Transverse colon (tissue), 4 donors: ENCODE results near the gene PPP3R2. TPM values are rescaled to one million over a fixed set of nuclear protein-coding genes. Genes with fewer than 3 reads are reported as not detected.

Experiments used
- DNase-seq: peaks from one replicate; pipeline ENCODE4 v3.0.0-alpha.2; 2019
- H3K27ac ChIP-seq, 4 donors: fragments of 200-600 bp; sonication (generic); 2 replicates each; pipeline ENCODE4 v1.5.1; 2016 to 2018; ENCODE audit warnings: inconsistent platforms in 4 of 4
- H3K27me3 ChIP-seq: fragments of 200-600 bp; sonication (generic); 2 replicates; pipeline ENCODE4 v1.5.1; 2017; ENCODE audit warnings: inconsistent platforms
- H3K36me3 ChIP-seq, 4 donors: fragments of 200-600 bp; sonication (generic); 2 replicates each; pipeline ENCODE4 v1.5.1; 2017 to 2019; ENCODE audit warnings: inconsistent platforms in 4 of 4
- H3K4me1 ChIP-seq, 4 donors: fragments of 200-600 bp; sonication (generic); 2 replicates each; pipeline ENCODE4 v1.5.1; 2017 to 2020; ENCODE audit warnings: inconsistent platforms in 4 of 4
- H3K4me3 ChIP-seq, 4 donors: fragments of 200-600 bp; sonication (generic); 1 replicate in 1 of 4; 2 replicates in 3 of 4; pipeline versions ENCODE4 v1.5.1 to v1.6.1; 2017 to 2019; ENCODE audit warnings: inconsistent platforms in 4 of 4
- H3K9me3 ChIP-seq, 2 donors: fragments of 200-600 bp; sonication (generic); 2 replicates each; pipeline ENCODE4 v1.5.1; 2017 to 2019; ENCODE audit warnings: inconsistent platforms in 2 of 2
- CTCF ChIP-seq, 5 experiments: fragments of 200-600 bp in 3 of 5; fragments of 450-650 bp in 2 of 5; sonication (generic) in 3 of 5; IDR thresholded peaks; 1 replicate in 2 of 5; 2 replicates in 3 of 5; pipeline ENCODE4 v1.5.1; 2016 to 2017; ENCODE audit warnings: antibody characterized with exemption in 5 of 5, inconsistent platforms in 3 of 5, mild to moderate bottlenecking in 2 of 5, moderate library complexity in 1 of 5
- EP300 ChIP-seq: sonication (generic); formaldehyde crosslinking; IDR thresholded peaks from one replicate; pipeline ENCODE4 v1.6.1; 2017; ENCODE audit warnings: antibody characterized with exemption, low read depth
- POLR2A ChIP-seq: fragments of 450-650 bp; IDR thresholded peaks from one replicate; pipeline ENCODE4 v1.6.1; 2016; ENCODE audit warnings: antibody characterized with exemption, mild to moderate bottlenecking, moderate library complexity
- POLR2AphosphoS5 ChIP-seq, 3 donors: sonication (generic); formaldehyde crosslinking; IDR thresholded peaks; one replicate each; pipeline ENCODE4 v1.6.1; 2016; ENCODE audit warnings: antibody characterized with exemption in 3 of 3
- WGBS, 2 donors: methylation state at CpG; one replicate each; pipeline ENCODE4 v1.1.5; 2018; ENCODE audit warnings: low coverage in 1 of 2; 5-methylcytosine and 5-hydroxymethylcytosine counted together
- in situ Hi-C, 4 donors: fragments of 200-750 bp; cut with MboI; loops; one replicate each; pipeline versions ENCODE4 v1.15.0 to v1.15.1; 2017; ENCODE audit warnings: low sequenced_read_pairs in 3 of 4, low pct_ligation_motif_present in 1 of 4, low pct_unique_long_range_greater_than_20kb in 1 of 4
- intact Hi-C: fragments of 100-400 bp; cut with DNase I; formaldehyde crosslinking; loops from one replicate; pipeline ENCODE4 v1.15.1; 2023; ENCODE audit warnings: low total_unique reads
- total RNA-seq, 4 donors: library from RNA; depleted of rRNA; stranded (reverse); fragments of >200 nt; gene quantifications; one replicate each; pipeline ENCODE4 v1.1.0, GENCODE V29; 2016

Gene PPP3R2
- total RNA-seq: not detected

GRCh38 chr9:101594796-101595195 lies at the start of gene PPP3R2:
Gene PPP3R2 (minus strand): TSS chr9:101594969. CDS start chr9:101594921, 48 bp downstream.
- H3K9me3 ChIP-seq: no peaks in the 10 kb centered on the region
- H3K36me3 ChIP-seq: no peaks in the 10 kb centered on the region
- no peaks in the 10 kb centered on the region for H3K27me3 ChIP-seq
- no peak within 1 kb of the TSS for H3K4me3 ChIP-seq
- no peaks in the 10 kb centered on the region for H3K4me1 ChIP-seq
- in situ Hi-C loops: no loop called here
- TF ChIP-seq EP300 (no peak), POLR2A (no peak), CTCF (IDR thresholded peaks at IDR 0.05) (no peak), POLR2AphosphoS5 (IDR thresholded peaks at IDR 0.05) (no peak)
- DNase-seq: no peak
- no peak within 1 kb of the TSS for H3K27ac ChIP-seq
- WGBS, 2 donors: 92% methylated on average over 19 of the region's 19 CpGs; no CpG with 5 or more reads in 1 of the 2 donors
- intact Hi-C loops: no loop called here

GRCh38 chr9:101639785-101640665 lies 45.3 kb upstream of the PPP3R2 start:
- 50 to 72% methylated on average over 1 to 2 of the region's 2 CpGs for WGBS, 2 donors
- peaks cover 0 to 14% (median 2%) of the 10 kb centered on the region in 4 donors for H3K4me1 ChIP-seq
- H3K4me3 ChIP-seq: no peak overlapping the region
- no peaks in the 10 kb centered on the region for H3K36me3 ChIP-seq
- H3K27me3 ChIP-seq: no peaks in the 10 kb centered on the region
- intact Hi-C loops: no loop called here
- H3K9me3 ChIP-seq: peaks cover 0 to 3% of the 10 kb centered on the region in 2 donors
- no peak overlapping the region for H3K27ac ChIP-seq
- in situ Hi-C loops: no loop called here
- DNase-seq: no peak
- no peak for TF ChIP-seq POLR2AphosphoS5 (IDR thresholded peaks at IDR 0.05)
- no peak for TF ChIP-seq POLR2A
- no peak for TF ChIP-seq CTCF (IDR thresholded peaks at IDR 0.05)
- TF ChIP-seq EP300: no peak

- 23 to 29% methylated on average over 1 of the region's 1 CpG for WGBS, 2 donors
- no peaks in the 10 kb centered on the region for H3K36me3 ChIP-seq
- in situ Hi-C loops: no loop called here
- no peaks in the 10 kb centered on the region for H3K27me3 ChIP-seq
- H3K4me1 ChIP-seq: peaks cover 0 to 14% (median 2%) of the 10 kb centered on the region in 4 donors
- H3K27ac ChIP-seq: no peak overlapping the region
- H3K4me3 ChIP-seq: no peak overlapping the region
- peaks cover 0 to 3% of the 10 kb centered on the region in 2 donors for H3K9me3 ChIP-seq
- DNase-seq: no peak
- TF ChIP-seq POLR2A (no peak), EP300 (no peak), POLR2AphosphoS5 (IDR thresholded peaks at IDR 0.05) (no peak), CTCF (IDR thresholded peaks at IDR 0.05) (no peak)
- intact Hi-C loops: no loop called here
These were observed 44.5 kb upstream of the PPP3R2 start for GRCh38 chr9:101639311-101639710.

- H3K27me3 ChIP-seq: no peaks in the 10 kb centered on the region
- no peak for TF ChIP-seq POLR2A
- H3K27ac ChIP-seq: no peak overlapping the region
- peaks cover 0 to 14% (median 2%) of the 10 kb centered on the region in 4 donors for H3K4me1 ChIP-seq
- H3K36me3 ChIP-seq: no peaks in the 10 kb centered on the region
- H3K9me3 ChIP-seq: no peaks in the 10 kb centered on the region
- no peak overlapping the region for H3K4me3 ChIP-seq
- WGBS, 2 donors: 66 to 74% methylated on average over 3 of the region's 3 CpGs
- in situ Hi-C loops (no loop called here), intact Hi-C loops (no loop called here)
- DNase-seq: no peak
These were observed 41.5 kb upstream of the PPP3R2 start for GRCh38 chr9:101636247-101636646.
